ENCODE measurements around the gene CLEC5A.
"Not testable (repeated sequence)": the region's sequence is repeated elsewhere in the genome, so short reads cannot be mapped to it uniquely, and the experiment has no call there.

CLEC5A gene

GRCh38 chr7:141986923-141987322 lies 40.1 kb upstream of the CLEC5A start:
- H3K36me3 ChIP-seq (ENCODE audit: control insufficient read depth, low read length): no peaks in the 10 kb centered on the region
- no peaks in the 10 kb centered on the region for H3K27me3 ChIP-seq (ENCODE audit: control insufficient read depth, low read length)
- no peak overlapping the region for H3K27ac ChIP-seq (ENCODE audit: low read depth, low read length)
- no peaks in the 10 kb centered on the region for H3F3A ChIP-seq (ENCODE audit: control insufficient read depth, insufficient read depth)
- H4K20me1 ChIP-seq (ENCODE audit: control insufficient read depth, insufficient read depth, low read depth, low read length): no peaks in the 10 kb centered on the region
- TF ChIP-seq EZH2phosphoT487 (IDR thresholded peaks at IDR 0.05; ENCODE audit: borderline replicate concordance, low read length) (no peak), CTCF (IDR thresholded peaks at IDR 0.05; ENCODE audit: low read depth, low read length, poor library complexity, severe bottlenecking) (no peak)
- H3K9me2 ChIP-seq (replicated peaks; ENCODE audit: control insufficient read depth, low read length): no peaks in the 10 kb centered on the region
- no peak overlapping the region for H3K4me2 ChIP-seq (ENCODE audit: low read length)
- H3K4me3 ChIP-seq (ENCODE audit: low read length): no peak overlapping the region
- peaks cover 3% of the 10 kb centered on the region; the same call in 1 of the 2 replicates for H3K9me3 ChIP-seq (ENCODE audit: control insufficient read depth, insufficient read depth, low read length)
- H3K4me1 ChIP-seq (ENCODE audit: control insufficient read depth, low read length): no peaks in the 10 kb centered on the region
- H3K79me2 ChIP-seq (ENCODE audit: control insufficient read depth, low read length): no peaks in the 10 kb centered on the region

- not testable (repeated sequence) for H3K4me2 ChIP-seq (ENCODE audit: low read length)
These were observed 39.2 kb upstream of the CLEC5A start for GRCh38 chr7:141985926-141986325.

GRCh38 chr7:141979568-141979967 lies 32.8 kb upstream of the CLEC5A start:
- H3K4me1 ChIP-seq (ENCODE audit: control insufficient read depth, low read length): peaks cover 6% of the 10 kb centered on the region
- no peaks in the 10 kb centered on the region for H3K9me2 ChIP-seq (replicated peaks; ENCODE audit: control insufficient read depth, low read length)
- no peak overlapping the region for H3K4me2 ChIP-seq (ENCODE audit: low read length)

More at GRCh38 chr7:141985926-141986325, 39.2 kb upstream of the CLEC5A start:
- not testable (repeated sequence) for H4K20me1 ChIP-seq (ENCODE audit: control insufficient read depth, insufficient read depth, low read depth, low read length); H3K36me3 ChIP-seq (ENCODE audit: control insufficient read depth, low read length); H3K4me3 ChIP-seq (ENCODE audit: low read length); H3K27ac ChIP-seq (ENCODE audit: low read depth, low read length); H3K79me2 ChIP-seq (ENCODE audit: control insufficient read depth, low read length); H3K4me1 ChIP-seq (ENCODE audit: control insufficient read depth, low read length); H3K9me3 ChIP-seq (ENCODE audit: control insufficient read depth, insufficient read depth, low read length); H3K27me3 ChIP-seq (ENCODE audit: control insufficient read depth, low read length); H3F3A ChIP-seq (ENCODE audit: control insufficient read depth, insufficient read depth); H3K9me2 ChIP-seq (replicated peaks; ENCODE audit: control insufficient read depth, low read length)

GRCh38 chr7:141978351-141978750 lies 31.6 kb upstream of the CLEC5A start:
- H4K20me1 ChIP-seq (ENCODE audit: control insufficient read depth, insufficient read depth, low read depth, low read length): no peaks in the 10 kb centered on the region
- H3K4me2 ChIP-seq (ENCODE audit: low read length): no peak overlapping the region
- TF ChIP-seq EZH2phosphoT487 (IDR thresholded peaks at IDR 0.05; ENCODE audit: borderline replicate concordance, low read length) (no peak), CTCF (IDR thresholded peaks at IDR 0.05; ENCODE audit: low read depth, low read length, poor library complexity, severe bottlenecking) (no peak)
- no peaks in the 10 kb centered on the region for H3K9me2 ChIP-seq (replicated peaks; ENCODE audit: control insufficient read depth, low read length)
- H3K4me3 ChIP-seq (ENCODE audit: low read length): no peak overlapping the region
- no peaks in the 10 kb centered on the region for H3K9me3 ChIP-seq (ENCODE audit: control insufficient read depth, insufficient read depth, low read length)
- no peaks in the 10 kb centered on the region for H3K79me2 ChIP-seq (ENCODE audit: control insufficient read depth, low read length)
- H3K4me1 ChIP-seq (ENCODE audit: control insufficient read depth, low read length): peaks cover 6% of the 10 kb centered on the region
- no peak overlapping the region for H3K27ac ChIP-seq (ENCODE audit: low read depth, low read length)
- H3K36me3 ChIP-seq (ENCODE audit: control insufficient read depth, low read length): no peaks in the 10 kb centered on the region
- H3K27me3 ChIP-seq (ENCODE audit: control insufficient read depth, low read length): no peaks in the 10 kb centered on the region
- no peaks in the 10 kb centered on the region for H3F3A ChIP-seq (ENCODE audit: control insufficient read depth, insufficient read depth)

More at GRCh38 chr7:141979568-141979967, 32.8 kb upstream of the CLEC5A start:
- no peak for TF ChIP-seq EZH2phosphoT487 (IDR thresholded peaks at IDR 0.05; ENCODE audit: borderline replicate concordance, low read length)
- TF ChIP-seq CTCF (IDR thresholded peaks at IDR 0.05; ENCODE audit: low read depth, low read length, poor library complexity, severe bottlenecking): no peak
- no peaks in the 10 kb centered on the region for H4K20me1 ChIP-seq (ENCODE audit: control insufficient read depth, insufficient read depth, low read depth, low read length)
- no peak overlapping the region for H3K4me3 ChIP-seq (ENCODE audit: low read length)
- no peaks in the 10 kb centered on the region for H3K79me2 ChIP-seq (ENCODE audit: control insufficient read depth, low read length)
- H3K27me3 ChIP-seq (ENCODE audit: control insufficient read depth, low read length): no peaks in the 10 kb centered on the region
- no peak overlapping the region for H3K27ac ChIP-seq (ENCODE audit: low read depth, low read length)
- no peaks in the 10 kb centered on the region for H3K36me3 ChIP-seq (ENCODE audit: control insufficient read depth, low read length)
- H3F3A ChIP-seq (ENCODE audit: control insufficient read depth, insufficient read depth): no peaks in the 10 kb centered on the region
- H3K9me3 ChIP-seq (ENCODE audit: control insufficient read depth, insufficient read depth, low read length): no peaks in the 10 kb centered on the region

Measured in DOHH2 (cell line).